Effector memory CD4-positive, alpha-beta T cell (primary cell): ENCODE data around the gene COMMD8.

Experiments used
- DNase-seq, 3 donors: peaks; one replicate each; pipeline ENCODE4 v3.0.0-alpha.2; 2020
- H3K27ac ChIP-seq: 2 replicates; pipeline ENCODE4 v1.7.0; 2013; ENCODE audit warnings: mild to moderate bottlenecking, low read length, moderate library complexity; ENCODE audit not compliant: insufficient read depth, poor library complexity, severe bottlenecking
- H3K27me3 ChIP-seq: replicated peaks from 2 replicates; pipeline ENCODE4 v1.7.0; 2013; ENCODE audit warnings: mild to moderate bottlenecking, low read length; ENCODE audit not compliant: insufficient read depth, control insufficient read depth, poor library complexity, severe bottlenecking
- H3K36me3 ChIP-seq: 2 replicates; pipeline ENCODE4 v1.7.0; 2013; ENCODE audit warnings: mild to moderate bottlenecking, low read length, moderate library complexity; ENCODE audit not compliant: control insufficient read depth, insufficient read depth
- H3K4me1 ChIP-seq: 2 replicates; pipeline ENCODE4 v1.7.0; 2013; ENCODE audit warnings: low read length, mild to moderate bottlenecking; ENCODE audit not compliant: control insufficient read depth, insufficient read depth, poor library complexity, severe bottlenecking
- H3K4me3 ChIP-seq: 2 replicates; pipeline ENCODE4 v1.7.0; 2013; ENCODE audit warnings: low read length, low read depth, mild to moderate bottlenecking; ENCODE audit not compliant: insufficient read depth, poor library complexity, severe bottlenecking
- H3K9me3 ChIP-seq: 2 replicates; pipeline ENCODE4 v1.7.0; 2013; ENCODE audit warnings: mild to moderate bottlenecking, low read length, moderate library complexity; ENCODE audit not compliant: control insufficient read depth

The COMMD8 gene

GRCh38 chr4:47474799-47475198 is 11.3 kb upstream of the COMMD8 start:
- H3K4me1 ChIP-seq = no peaks in the 10 kb centered on the region
- no peak overlapping the region for H3K27ac ChIP-seq
- no peaks in the 10 kb centered on the region for H3K27me3 ChIP-seq
- no peak for DNase-seq
- H3K4me3 ChIP-seq = no peak overlapping the region
- H3K36me3 ChIP-seq = no peaks in the 10 kb centered on the region
- H3K9me3 ChIP-seq = no peaks in the 10 kb centered on the region

- H3K27me3 ChIP-seq = no peaks in the 10 kb centered on the region
- H3K9me3 ChIP-seq = no peaks in the 10 kb centered on the region
- DNase-seq = no peak
- H3K4me3 ChIP-seq = no peak overlapping the region
- no peaks in the 10 kb centered on the region for H3K36me3 ChIP-seq
- no peaks in the 10 kb centered on the region for H3K4me1 ChIP-seq
- no peak overlapping the region for H3K27ac ChIP-seq
Observed at GRCh38 chr4:47473141-47473750, 9.7 kb upstream of the COMMD8 start.

- Histone ChIP-seq H3K27me3 (no peaks in the 10 kb centered on the region), H3K27ac (no peak overlapping the region), H3K9me3 (no peaks in the 10 kb centered on the region), H3K4me1 (no peaks in the 10 kb centered on the region), H3K4me3 (no peak overlapping the region), H3K36me3 (no peaks in the 10 kb centered on the region)
- no peak for DNase-seq
Observed at GRCh38 chr4:47471591-47471990, 8.1 kb upstream of the COMMD8 start.

- no peaks in the 10 kb centered on the region for H3K4me1 ChIP-seq
- H3K4me3 ChIP-seq = no peak overlapping the region
- no peak overlapping the region for H3K27ac ChIP-seq
- no peak for DNase-seq
- H3K9me3 ChIP-seq = no peaks in the 10 kb centered on the region
- no peaks in the 10 kb centered on the region for H3K27me3 ChIP-seq
- no peaks in the 10 kb centered on the region for H3K36me3 ChIP-seq
Observed at GRCh38 chr4:47471064-47471463, 7.6 kb upstream of the COMMD8 start.

GRCh38 chr4:47469951-47470350 is 6.4 kb upstream of the COMMD8 start:
- no peak overlapping the region for H3K4me3 ChIP-seq
- no peaks in the 10 kb centered on the region for H3K4me1 ChIP-seq
- H3K27me3 ChIP-seq = no peaks in the 10 kb centered on the region
- H3K27ac ChIP-seq = no peak overlapping the region
- no peaks in the 10 kb centered on the region for H3K36me3 ChIP-seq
- no peaks in the 10 kb centered on the region for H3K9me3 ChIP-seq
- no peak for DNase-seq

GRCh38 chr4:47468706-47469365 is 5.3 kb upstream of the COMMD8 start:
- DNase-seq = no peak
- no peak overlapping the region for H3K27ac ChIP-seq
- no peaks in the 10 kb centered on the region for H3K27me3 ChIP-seq
- H3K9me3 ChIP-seq = no peaks in the 10 kb centered on the region
- no peaks in the 10 kb centered on the region for H3K4me1 ChIP-seq
- H3K4me3 ChIP-seq = no peak overlapping the region
- no peaks in the 10 kb centered on the region for H3K36me3 ChIP-seq

GRCh38 chr4:47466056-47466785 is 2.7 kb upstream of the COMMD8 start:
- Histone ChIP-seq H3K9me3 (no peaks in the 10 kb centered on the region), H3K4me1 (peaks cover 7% of the 10 kb centered on the region), H3K27me3 (no peaks in the 10 kb centered on the region), H3K27ac (no peak overlapping the region), H3K36me3 (no peaks in the 10 kb centered on the region), H3K4me3 (no peak overlapping the region)
- no peak for DNase-seq

- no peak for DNase-seq
- H3K4me1 ChIP-seq = peaks cover 7% of the 10 kb centered on the region
- no peaks in the 10 kb centered on the region for H3K27me3 ChIP-seq
- H3K36me3 ChIP-seq = no peaks in the 10 kb centered on the region
- no peak overlapping the region for H3K4me3 ChIP-seq
- no peak overlapping the region for H3K27ac ChIP-seq
- no peaks in the 10 kb centered on the region for H3K9me3 ChIP-seq
Observed at GRCh38 chr4:47465004-47465403, 1.5 kb upstream of the COMMD8 start.

- DNase-seq = no peak
- Histone ChIP-seq H3K4me3 (peak overlapping the region; percentile 65), H3K27me3 (no peaks in the 10 kb centered on the region), H3K9me3 (no peaks in the 10 kb centered on the region), H3K27ac (peak overlapping the region; percentile 67), H3K4me1 (peaks cover 7% of the 10 kb centered on the region), H3K36me3 (no peaks in the 10 kb centered on the region)
Observed at GRCh38 chr4:47462799-47463234, 685 bp downstream of the COMMD8 start.

- peaks cover 19% of the 10 kb centered on the region for H3K36me3 ChIP-seq
- no peaks in the 10 kb centered on the region for H3K27me3 ChIP-seq
- no peaks in the 10 kb centered on the region for H3K9me3 ChIP-seq
- no peak for DNase-seq
- no peak overlapping the region for H3K27ac ChIP-seq
- no peaks in the 10 kb centered on the region for H3K4me1 ChIP-seq
- H3K4me3 ChIP-seq = no peak overlapping the region
Observed at GRCh38 chr4:47451657-47452056, 11.8 kb downstream of the COMMD8 start.
